IMR-90 (cell line): ENCODE results near the gene MXRA5. TPM values are rescaled to one million over a fixed set of nuclear protein-coding genes. Genes with fewer than 3 reads are reported as not detected.
A peak's percentile ranks its signal among the peaks of the same experiment; 100 is the strongest.

Experiments used
- ATAC-seq: fragments of 200-7000 bp; cut with Tn5 transposase; 2 replicates; pipeline ENCODE4 v1.9.1; 2020; ENCODE audit warnings: low read depth, mild to moderate bottlenecking, moderate library complexity
- BruUV-seq: library from RNA; stranded (reverse); fragments of 400-500 nt; replicated peaks from 2 replicates; lab custom pipeline; 2021; lab: Mats Ljungman, UMichigan
- CTCF ChIA-PET: fragments of 300-600 bp; formaldehyde crosslinking; extraction: SDS; loops from one replicate; lab custom pipeline; 2021; ENCODE audit warnings: antibody characterized with exemption; lab: Yijun Ruan, JAX
- POLR2A ChIA-PET: fragments of 300-600 bp; sonication (Branson Sonifier 250); formaldehyde crosslinking; loops from one replicate; lab custom pipeline; 2022; ENCODE audit warnings: antibody characterized with exemption; ENCODE audit not compliant: unreplicated experiment; lab: Charles Lee
- DNase-seq: peaks from one replicate; pipeline ENCODE4 v3.0.0; 2013
- H2AFZ ChIP-seq: replicated peaks from 2 replicates; pipeline ENCODE3; 2013; ENCODE audit warnings: low read length, mild to moderate bottlenecking; ENCODE audit not compliant: poor library complexity
- H2AK5ac ChIP-seq: 2 replicates; pipeline ENCODE4 v1.6.1; 2013; ENCODE audit warnings: low read depth, low read length, inconsistent platforms
- H2AK9ac ChIP-seq: replicated peaks from 2 replicates; pipeline ENCODE3; 2013; ENCODE audit warnings: mild to moderate bottlenecking, low read depth, low read length, moderate library complexity; ENCODE audit not compliant: poor library complexity
- H2BK120ac ChIP-seq: 2 replicates; pipeline ENCODE4 v1.6.1; 2013; ENCODE audit warnings: low read depth, low read length, inconsistent platforms
- H2BK15ac ChIP-seq: 3 replicates; pipeline ENCODE4 v1.6.1; 2013; ENCODE audit warnings: low read depth, low read length, inconsistent platforms
- H2BK20ac ChIP-seq: 2 replicates; pipeline ENCODE4 v1.6.1; 2013; ENCODE audit warnings: low read depth, mild to moderate bottlenecking, inconsistent platforms, low read length, moderate library complexity
- H2BK5ac ChIP-seq: 2 replicates; pipeline ENCODE4 v1.6.1; 2013; ENCODE audit warnings: mild to moderate bottlenecking, low read depth, low read length, inconsistent platforms; ENCODE audit not compliant: poor library complexity, severe bottlenecking
- H3K14ac ChIP-seq: replicated peaks from 2 replicates; pipeline ENCODE4 v1.6.1; 2013; ENCODE audit warnings: low read depth, low read length, inconsistent platforms
- H3K18ac ChIP-seq: 2 replicates; pipeline ENCODE4 v1.6.1; 2013; ENCODE audit warnings: low read depth, low read length, control low read depth
- H3K23ac ChIP-seq: 2 replicates; pipeline ENCODE4 v1.6.1; 2013; ENCODE audit warnings: low read depth, low read length, inconsistent platforms
- H3K27ac ChIP-seq: 2 replicates; pipeline ENCODE4 v1.5.1; 2013; ENCODE audit warnings: mild to moderate bottlenecking, control low read depth, low read length; ENCODE audit not compliant: insufficient read depth
- H3K27me3 ChIP-seq: 2 replicates; pipeline ENCODE4 v1.6.1; 2013; ENCODE audit warnings: low read length; ENCODE audit not compliant: control insufficient read depth, insufficient read depth
- H3K36me3 ChIP-seq: 2 replicates; pipeline ENCODE4 v1.6.1; 2013; ENCODE audit warnings: low read length, mixed read lengths; ENCODE audit not compliant: control insufficient read depth, insufficient read depth
- H3K4ac ChIP-seq: 2 replicates; pipeline ENCODE4 v1.6.1; 2013; ENCODE audit warnings: low read depth, low read length, inconsistent platforms
- H3K4me1 ChIP-seq: 2 replicates; pipeline ENCODE4 v1.6.1; 2013; ENCODE audit warnings: low read length, mixed read lengths; ENCODE audit not compliant: control insufficient read depth, insufficient read depth
- H3K4me2 ChIP-seq: 2 replicates; pipeline ENCODE4 v1.6.1; 2013; ENCODE audit warnings: low read depth, mild to moderate bottlenecking, control low read depth, low read length, moderate library complexity
- H3K4me3 ChIP-seq: 2 replicates; pipeline ENCODE4 v1.5.1; 2013; ENCODE audit warnings: low read depth, mild to moderate bottlenecking, control low read depth, low read length, moderate library complexity; ENCODE audit not compliant: insufficient read depth
- H3K56ac ChIP-seq: 2 replicates; pipeline ENCODE4 v1.6.1; 2013; ENCODE audit warnings: low read length, inconsistent platforms; ENCODE audit not compliant: insufficient read depth; ENCODE audit errors: extremely low read depth
- H3K79me1 ChIP-seq, 2 experiments: 2 replicates each; pipeline ENCODE4 v1.6.1; 2013; ENCODE audit warnings: low read length in 2 of 2, inconsistent platforms in 1 of 2, low read depth in 1 of 2
- H3K9ac ChIP-seq: 2 replicates; pipeline ENCODE4 v1.6.1; 2013; ENCODE audit warnings: low read depth, low read length, control low read depth
- H3K9me1 ChIP-seq: 2 replicates; pipeline ENCODE4 v1.6.1; 2013; ENCODE audit warnings: low read length, inconsistent platforms; ENCODE audit not compliant: insufficient read depth
- H3K9me3 ChIP-seq: 2 replicates; pipeline ENCODE4 v1.6.1; 2013; ENCODE audit warnings: low read length; ENCODE audit not compliant: control insufficient read depth, insufficient read depth
- H4K20me1 ChIP-seq: 2 replicates; pipeline ENCODE4 v1.6.1; 2013; ENCODE audit warnings: low read length, inconsistent platforms; ENCODE audit not compliant: insufficient read depth
- H4K5ac ChIP-seq: 2 replicates; pipeline ENCODE4 v1.6.1; 2013; ENCODE audit warnings: mild to moderate bottlenecking, low read depth, low read length, control low read depth
- H4K8ac ChIP-seq, 2 experiments: 2 replicates each; pipeline ENCODE4 v1.6.1; 2013; ENCODE audit warnings: low read depth in 2 of 2, low read length in 2 of 2, control low read depth in 1 of 2, inconsistent platforms in 1 of 2
- H4K91ac ChIP-seq: 2 replicates; pipeline ENCODE4 v1.6.1; 2013; ENCODE audit warnings: low read depth, low read length, inconsistent platforms; ENCODE audit not compliant: insufficient read depth
- BHLHE40 ChIP-seq: fragments of 150-350 bp; IDR thresholded peaks from 2 replicates; pipeline ENCODE4 v1.6.1; 2016; ENCODE audit warnings: mild to moderate bottlenecking, low read depth, low read length
- CEBPB ChIP-seq: IDR thresholded peaks from 2 replicates; pipeline ENCODE4 v1.6.1; 2012; ENCODE audit warnings: low read depth, low read length, improper control_type of control experiment
- CHD1 ChIP-seq: IDR thresholded peaks from 2 replicates; pipeline ENCODE4 v1.6.1; 2012; ENCODE audit warnings: low read depth, low read length, improper control_type of control experiment
- FOS ChIP-seq: fragments of 150-350 bp; IDR thresholded peaks from 2 replicates; pipeline ENCODE4 v1.6.1; 2016; ENCODE audit warnings: low read depth, low read length
- MAFK ChIP-seq: IDR thresholded peaks from 2 replicates; pipeline ENCODE4 v1.6.1; 2012; ENCODE audit warnings: low read depth, low read length, improper control_type of control experiment
- MAZ ChIP-seq: IDR thresholded peaks from 2 replicates; pipeline ENCODE4 v1.6.1; 2012; ENCODE audit warnings: low read depth, mild to moderate bottlenecking, low read length, improper control_type of control experiment, moderate library complexity, borderline replicate concordance
- MXI1 ChIP-seq: IDR thresholded peaks from 2 replicates; pipeline ENCODE4 v1.6.1; 2012; ENCODE audit warnings: low read depth, mild to moderate bottlenecking, low read length, moderate library complexity, borderline replicate concordance
- NFE2L2 ChIP-seq: fragments of 150-350 bp; IDR thresholded peaks from 2 replicates; pipeline ENCODE4 v1.6.1; 2016; ENCODE audit warnings: low read depth, mild to moderate bottlenecking, low read length
- POLR2A ChIP-seq: IDR thresholded peaks from 2 replicates; pipeline ENCODE4 v1.6.1; 2012; ENCODE audit warnings: mild to moderate bottlenecking, low read depth, low read length
- RAD21 ChIP-seq: IDR thresholded peaks from 2 replicates; pipeline ENCODE4 v1.6.1; 2012; ENCODE audit warnings: low read length, improper control_type of control experiment
- RCOR1 ChIP-seq: IDR thresholded peaks from 2 replicates; pipeline ENCODE4 v1.6.1; 2012; ENCODE audit warnings: mild to moderate bottlenecking, low read length, improper control_type of control experiment; ENCODE audit not compliant: insufficient replicate concordance
- RFX5 ChIP-seq: IDR thresholded peaks from 2 replicates; pipeline ENCODE4 v1.8.0; 2012; ENCODE audit warnings: low read depth, mild to moderate bottlenecking, low read length, moderate library complexity
- USF2 ChIP-seq: fragments of 150-350 bp; IDR thresholded peaks from 2 replicates; pipeline ENCODE4 v1.6.1; 2017; ENCODE audit warnings: mild to moderate bottlenecking, antibody characterized with exemption, low read length, low read depth
- WGBS, 2 experiments: methylation state at CpG; one replicate each; pipeline versions ENCODE4 v1.1.5 to v1.1.7; 2013; ENCODE audit warnings: missing lambda C conversion rate in 2 of 2; ENCODE audit not compliant: insufficient read length in 1 of 2; ENCODE audit errors: extremely low coverage in 2 of 2; 5-methylcytosine and 5-hydroxymethylcytosine counted together
- dilution Hi-C: fragments of 300-500 bp; cut with HindIII; formaldehyde crosslinking; loops from one replicate; pipeline ENCODE4 v1.14.3; 2018; ENCODE audit warnings: low sequenced_read_pairs; ENCODE audit not compliant: unreplicated experiment
- in situ Hi-C: fragments of 300-500 bp; cut with MboI; formaldehyde crosslinking; loops from 3 replicates; pipeline ENCODE4 v1.14.3; 2019; ENCODE audit warnings: low sequenced_read_pairs, inconsistent platforms, mixed read lengths
- intact Hi-C: fragments of 100-400 bp; cut with micrococcal nuclease; formaldehyde crosslinking; loops from 2 replicates; pipeline ENCODE4 v1.10.0; 2022
- polyA plus RNA-seq, 3 experiments: library from polyadenylated mRNA; depleted of rRNA; stranded (reverse); fragments of >200 nt; gene quantifications; 2 replicates each; pipeline ENCODE4 v1.2.3, GENCODE V29; 2012; ENCODE audit warnings: low replicate concordance in 1 of 3
- total RNA-seq: library from RNA; depleted of rRNA; stranded (reverse); fragments of >200 nt; gene quantifications from 2 replicates; pipeline ENCODE4 v1.2.3, GENCODE V29; 2012
- TF ChIP-seq, protein P1 (sequence below): conservative IDR thresholded peaks from 2 replicates; pipeline ENCODE4 v1.5.1; 2012; ENCODE audit warnings: mild to moderate bottlenecking, low read depth, low read length, improper control_type of control experiment
- TF ChIP-seq, protein P2 (sequence below): fragments of 150-350 bp; IDR thresholded peaks from 2 replicates; pipeline ENCODE4 v1.6.1; 2016; ENCODE audit warnings: low read depth, mild to moderate bottlenecking, low read length, moderate library complexity, borderline replicate concordance

MXRA5 gene
- total and polyA plus RNA-seq, 2 of the 4 experiments (the other 2 are of a cell fraction), result 1.1 to 1.2 TPM

GRCh38 chrX:3271183-3271833 is 75.1 kb downstream of the MXRA5 start:
- Histone ChIP-seq H3K14ac (peak overlapping the region; percentile 55), H3K4me3 (no peak overlapping the region), H3K18ac (peak overlapping the region; percentile 88), H2AK5ac (peak overlapping the region; percentile 62; the same call in 1 of the 2 replicates), H3K9ac (peak overlapping the region; percentile 45; the same call in 1 of the 2 replicates), H3K36me3 (no peaks in the 10 kb centered on the region), H4K91ac (peak overlapping the region; percentile 76), H2BK5ac (peak overlapping the region; percentile 75), H4K5ac (peak overlapping the region; percentile 87), H2AK9ac (no peak overlapping the region), H3K9me3 (peaks cover 2% of the 10 kb centered on the region; the same call in 1 of the 2 replicates), H2BK20ac (peak overlapping the region; percentile 85), H3K27me3 (no peaks in the 10 kb centered on the region), H3K9me1 (peaks cover 3% of the 10 kb centered on the region; the same call in 1 of the 2 replicates), H2BK15ac (peak overlapping the region; percentile 47; the same call in 1 of the 3 replicates), H3K4me1 (peaks cover 12% of the 10 kb centered on the region), H4K8ac (peak overlapping the region; percentile 82 to 83), H3K79me1 (no peaks in the 10 kb centered on the region), H3K27ac (peak overlapping the region; percentile 60), H4K20me1 (no peaks in the 10 kb centered on the region), H3K56ac (peak overlapping the region; percentile 85), H3K23ac (peak overlapping the region; percentile 61; the same call in 1 of the 2 replicates), H2BK120ac (peak overlapping the region; percentile 87), H3K4me2 (peak overlapping the region; percentile 43), H2AFZ (no peak overlapping the region), H3K4ac (peak overlapping the region; percentile 83)
- no CpG with 5 or more reads among the region's 12 CpGs for WGBS, 2 experiments
- BruUV-seq, result no TSS peak
- ChIA-PET CTCF (interaction anchor here (0.8 kb wide), 1 partner anchor 13 kb away, joined by 3 read pairs; no protein-coding TSS in a partner anchor), POLR2A (interaction anchor here (0.6 kb wide), 1 partner anchor 231 kb away, joined by 3 read pairs; no protein-coding TSS in a partner anchor)
- peak; percentile 52 for ATAC-seq
- in situ Hi-C loops, result no loop called here
- DNase-seq, result no peak
- intact Hi-C loops, result loop anchor here (5.0 kb wide), 1 partner anchor 89 kb away; no protein-coding TSS in a partner anchor
- dilution Hi-C loops, result no loop called here
- TF ChIP-seq CEBPB, result no peak
- no peak for TF ChIP-seq POLR2A
- TF ChIP-seq, protein P1, sequence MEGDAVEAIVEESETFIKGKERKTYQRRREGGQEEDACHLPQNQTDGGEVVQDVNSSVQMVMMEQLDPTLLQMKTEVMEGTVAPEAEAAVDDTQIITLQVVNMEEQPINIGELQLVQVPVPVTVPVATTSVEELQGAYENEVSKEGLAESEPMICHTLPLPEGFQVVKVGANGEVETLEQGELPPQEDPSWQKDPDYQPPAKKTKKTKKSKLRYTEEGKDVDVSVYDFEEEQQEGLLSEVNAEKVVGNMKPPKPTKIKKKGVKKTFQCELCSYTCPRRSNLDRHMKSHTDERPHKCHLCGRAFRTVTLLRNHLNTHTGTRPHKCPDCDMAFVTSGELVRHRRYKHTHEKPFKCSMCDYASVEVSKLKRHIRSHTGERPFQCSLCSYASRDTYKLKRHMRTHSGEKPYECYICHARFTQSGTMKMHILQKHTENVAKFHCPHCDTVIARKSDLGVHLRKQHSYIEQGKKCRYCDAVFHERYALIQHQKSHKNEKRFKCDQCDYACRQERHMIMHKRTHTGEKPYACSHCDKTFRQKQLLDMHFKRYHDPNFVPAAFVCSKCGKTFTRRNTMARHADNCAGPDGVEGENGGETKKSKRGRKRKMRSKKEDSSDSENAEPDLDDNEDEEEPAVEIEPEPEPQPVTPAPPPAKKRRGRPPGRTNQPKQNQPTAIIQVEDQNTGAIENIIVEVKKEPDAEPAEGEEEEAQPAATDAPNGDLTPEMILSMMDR, result no peak
- no peak for TF ChIP-seq USF2
- TF ChIP-seq, protein P2, sequence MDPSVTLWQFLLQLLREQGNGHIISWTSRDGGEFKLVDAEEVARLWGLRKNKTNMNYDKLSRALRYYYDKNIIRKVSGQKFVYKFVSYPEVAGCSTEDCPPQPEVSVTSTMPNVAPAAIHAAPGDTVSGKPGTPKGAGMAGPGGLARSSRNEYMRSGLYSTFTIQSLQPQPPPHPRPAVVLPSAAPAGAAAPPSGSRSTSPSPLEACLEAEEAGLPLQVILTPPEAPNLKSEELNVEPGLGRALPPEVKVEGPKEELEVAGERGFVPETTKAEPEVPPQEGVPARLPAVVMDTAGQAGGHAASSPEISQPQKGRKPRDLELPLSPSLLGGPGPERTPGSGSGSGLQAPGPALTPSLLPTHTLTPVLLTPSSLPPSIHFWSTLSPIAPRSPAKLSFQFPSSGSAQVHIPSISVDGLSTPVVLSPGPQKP, result no peak
- TF ChIP-seq MAFK, result no peak
- TF ChIP-seq RFX5, result no peak
- no peak for TF ChIP-seq RAD21
- TF ChIP-seq BHLHE40, result no peak
- TF ChIP-seq NFE2L2, result no peak
- TF ChIP-seq MAZ, result no peak
- no peak for TF ChIP-seq FOS
- TF ChIP-seq CHD1, result no peak
- no peak for TF ChIP-seq MXI1
- TF ChIP-seq RCOR1, result no peak
